GM12891 (cell line): Measurements from ENCODE around the gene PSTPIP1.
A peak's percentile ranks its signal among the peaks of the same experiment; 100 is the strongest.

Source experiments
- DNase-seq: peaks from one replicate; pipeline ENCODE4 v3.0.0; 2011; ENCODE audit warnings: low spot score; ENCODE audit not compliant: insufficient read length
- FAIRE-seq: peaks from 2 replicates; lab custom pipeline; 2011; peaks lifted over from hg19 to GRCh38; lab: Jason Lieb, UNC
- PAX5 ChIP-seq: IDR thresholded peaks from 2 replicates; pipeline ENCODE4 v1.6.1; 2011; ENCODE audit warnings: low read length, moderate library complexity, mild to moderate bottlenecking; ENCODE audit not compliant: insufficient read depth, severe bottlenecking
- POLR2A ChIP-seq: IDR thresholded peaks from 2 replicates; pipeline ENCODE4 v1.6.1; 2011; ENCODE audit warnings: low read depth, low read length, control low read depth
- POLR2AphosphoS5 ChIP-seq: IDR thresholded peaks from 2 replicates; pipeline ENCODE4 v1.6.1; 2011; ENCODE audit warnings: low read depth, low read length, control low read depth
- POU2F2 ChIP-seq: IDR thresholded peaks from 2 replicates; pipeline ENCODE4 v1.6.1; 2011; ENCODE audit warnings: low read depth, mild to moderate bottlenecking, control low read depth, low read length, moderate library complexity
- SPI1 ChIP-seq: IDR thresholded peaks from 2 replicates; pipeline ENCODE4 v1.6.1; 2011; ENCODE audit warnings: low read depth, low read length, control low read depth
- TAF1 ChIP-seq: IDR thresholded peaks from 2 replicates; pipeline ENCODE4 v1.6.1; 2011; ENCODE audit warnings: low read depth, low read length, control low read depth

Gene PSTPIP1

DNA sequence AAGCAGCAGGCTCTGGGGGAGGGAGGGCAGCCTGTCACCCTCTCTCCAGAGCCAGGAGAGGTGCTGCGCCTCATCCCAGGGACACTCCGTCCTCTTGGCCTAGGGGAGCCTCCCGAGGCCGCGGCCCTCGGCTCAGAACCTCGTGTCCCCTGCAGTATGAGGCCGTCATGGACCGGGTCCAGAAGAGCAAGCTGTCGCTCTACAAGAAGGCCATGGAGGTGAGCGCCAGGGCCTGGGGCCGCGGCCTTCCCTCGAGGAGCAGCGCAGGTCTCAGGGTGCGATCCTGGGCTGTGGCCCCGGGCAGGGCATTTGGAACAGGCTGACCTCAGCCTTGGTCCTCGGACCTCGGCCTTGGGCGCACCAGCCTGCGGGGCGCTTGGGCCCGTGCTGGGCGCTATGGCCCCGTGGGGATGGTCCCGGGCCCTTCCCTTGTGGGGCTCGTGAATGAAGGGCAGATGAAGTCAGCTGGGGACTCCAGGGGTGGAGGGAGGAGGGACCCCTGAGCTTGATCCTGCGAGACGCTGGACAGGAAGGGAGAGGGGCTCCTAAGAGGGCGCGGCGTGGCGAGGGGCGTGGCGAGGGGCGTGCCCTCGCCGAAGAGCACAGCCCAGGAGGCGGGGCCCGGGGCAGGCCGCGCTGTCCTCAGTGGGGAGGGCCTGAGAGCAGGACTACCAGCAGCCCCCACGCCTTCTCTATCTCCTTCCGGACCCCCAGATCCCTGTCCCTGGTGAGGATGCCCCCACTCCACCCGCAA is 32.9 kb downstream of the PSTPIP1 start:
- FAIRE-seq (no peak), DNase-seq (no peak)
- TF ChIP-seq TAF1 (no peak), POLR2A (no peak), POLR2AphosphoS5 (no peak), POU2F2 (no peak), SPI1 (no peak)

DNA sequence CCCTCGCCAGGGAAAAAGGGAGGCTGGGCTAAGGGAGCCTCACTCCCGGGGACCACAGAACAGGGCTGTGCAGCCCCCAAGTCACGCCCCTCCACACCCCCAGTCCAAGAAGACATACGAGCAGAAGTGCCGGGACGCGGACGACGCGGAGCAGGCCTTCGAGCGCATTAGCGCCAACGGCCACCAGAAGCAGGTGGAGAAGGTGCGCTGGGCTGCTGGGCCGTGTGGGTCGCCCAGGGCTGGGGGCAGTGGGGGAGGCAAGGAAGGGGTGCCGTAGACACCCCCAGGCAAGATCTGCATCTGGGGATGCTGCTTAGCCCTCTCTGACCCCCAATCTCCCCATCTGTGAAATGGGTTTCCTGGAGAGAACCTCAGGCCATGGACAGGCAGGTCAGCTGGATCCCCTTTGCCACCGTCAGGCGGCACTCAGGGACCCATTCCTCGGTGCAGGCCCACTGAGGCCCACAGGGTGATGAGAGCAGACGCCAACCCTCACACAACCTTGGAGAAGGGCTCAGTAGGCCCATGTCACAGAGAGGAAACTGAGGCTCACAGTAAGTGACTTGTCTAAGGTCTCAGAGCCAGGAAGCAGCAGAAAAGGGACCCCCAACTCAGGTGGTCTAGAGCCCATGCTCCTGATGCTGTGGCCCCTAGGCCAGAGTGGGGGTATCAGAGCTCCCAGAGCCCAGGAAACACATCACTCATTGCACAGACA is 33.7 kb downstream of the PSTPIP1 start:
- TF ChIP-seq TAF1, result no peak
- no peak for TF ChIP-seq POLR2AphosphoS5
- no peak for TF ChIP-seq PAX5
- TF ChIP-seq POLR2A, result no peak
- TF ChIP-seq POU2F2, result no peak
- no peak for TF ChIP-seq SPI1
- FAIRE-seq (no peak), DNase-seq (no peak)

DNA sequence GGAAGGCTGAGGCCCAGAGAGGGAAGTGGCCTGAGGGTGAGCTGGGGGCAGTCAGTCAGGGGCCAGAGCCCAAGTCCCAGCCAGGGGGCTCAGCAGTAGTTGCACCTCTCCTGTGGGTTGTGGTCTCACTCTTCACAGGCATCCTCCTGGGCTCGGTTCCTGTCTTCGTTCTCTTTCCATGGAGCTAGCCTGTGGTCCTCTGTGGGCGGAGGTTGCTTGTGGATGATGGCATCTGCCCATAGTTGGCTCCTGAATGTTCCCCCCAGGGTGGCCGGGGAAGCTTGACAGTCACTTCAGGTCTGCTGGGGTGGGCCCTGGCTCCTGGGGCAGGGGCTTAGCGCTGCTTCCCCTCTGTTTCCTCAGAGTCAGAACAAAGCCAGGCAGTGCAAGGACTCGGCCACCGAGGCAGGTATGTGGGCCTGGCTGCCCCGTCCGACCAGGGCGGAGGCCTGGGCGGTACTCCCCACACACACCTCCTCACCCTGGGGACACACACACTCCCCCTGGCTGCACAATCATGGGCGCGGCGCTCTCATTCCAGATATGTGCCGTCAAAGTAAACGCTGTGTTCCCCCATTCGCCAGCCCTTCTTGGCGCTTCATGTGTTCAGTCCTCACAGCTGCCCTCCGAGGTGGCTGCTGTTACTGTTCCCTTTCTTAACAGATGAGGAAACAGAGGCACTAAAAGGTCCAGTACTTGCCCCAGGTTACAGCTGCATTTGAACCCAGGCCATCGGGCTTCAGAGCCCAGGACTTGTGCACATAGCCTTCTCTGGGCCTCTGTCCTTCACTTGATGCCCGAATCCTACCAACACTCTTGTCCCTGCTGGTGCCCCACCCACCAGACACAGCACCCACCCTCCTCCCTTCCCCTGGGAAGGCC is 34.5 kb downstream of the PSTPIP1 start:
- DNase-seq, result no peak
- no peak for FAIRE-seq
- TF ChIP-seq SPI1, result no peak
- no peak for TF ChIP-seq TAF1
- TF ChIP-seq PAX5, result no peak
- TF ChIP-seq POU2F2, result no peak
- TF ChIP-seq POLR2A, result no peak
- TF ChIP-seq POLR2AphosphoS5, result no peak

DNA sequence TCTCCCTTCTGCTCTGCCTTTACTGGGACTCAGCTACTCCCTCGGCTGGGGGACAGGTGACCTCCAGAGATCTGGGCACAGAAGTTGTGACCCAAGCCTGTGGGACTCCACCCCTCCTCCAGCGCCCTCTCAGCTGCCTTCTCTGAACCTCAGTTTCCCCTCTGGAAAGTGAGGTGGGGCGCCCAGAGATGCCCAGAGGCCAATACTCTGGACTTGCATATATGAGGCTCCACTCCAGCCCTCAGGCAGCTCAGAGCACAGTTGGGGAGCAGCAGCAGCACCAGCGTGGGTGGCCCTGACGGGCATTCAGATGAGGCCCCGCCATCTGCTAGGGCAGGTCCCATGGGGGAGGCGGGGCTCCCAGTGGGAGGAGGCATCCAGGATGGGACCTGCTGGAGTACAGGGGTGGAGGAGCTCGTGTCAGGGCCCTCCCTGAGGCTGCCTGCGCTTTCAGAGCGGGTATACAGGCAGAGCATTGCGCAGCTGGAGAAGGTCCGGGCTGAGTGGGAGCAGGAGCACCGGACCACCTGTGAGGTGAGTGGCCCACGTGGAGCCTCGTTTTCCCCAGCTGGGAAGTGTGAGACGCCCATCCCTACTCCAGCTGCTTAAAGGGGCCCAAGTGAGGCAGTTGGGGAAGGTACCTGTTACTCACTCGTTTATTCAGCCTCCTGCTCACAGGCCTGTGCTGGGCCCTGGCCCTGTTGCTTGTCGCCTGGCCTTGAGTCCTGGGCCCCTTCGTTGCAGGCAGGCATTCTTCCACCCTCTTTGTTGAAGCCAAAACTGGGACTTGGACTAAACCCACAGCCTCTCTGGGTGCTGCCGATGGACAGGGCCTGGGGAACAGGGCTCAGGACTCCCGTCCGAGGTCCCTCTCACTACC is 35.4 kb downstream of the PSTPIP1 start:
- FAIRE-seq (no peak), DNase-seq (peak; percentile 27)
- TF ChIP-seq TAF1 (no peak), POLR2AphosphoS5 (no peak), POU2F2 (no peak), POLR2A (no peak), SPI1 (no peak), PAX5 (no peak)

DNA sequence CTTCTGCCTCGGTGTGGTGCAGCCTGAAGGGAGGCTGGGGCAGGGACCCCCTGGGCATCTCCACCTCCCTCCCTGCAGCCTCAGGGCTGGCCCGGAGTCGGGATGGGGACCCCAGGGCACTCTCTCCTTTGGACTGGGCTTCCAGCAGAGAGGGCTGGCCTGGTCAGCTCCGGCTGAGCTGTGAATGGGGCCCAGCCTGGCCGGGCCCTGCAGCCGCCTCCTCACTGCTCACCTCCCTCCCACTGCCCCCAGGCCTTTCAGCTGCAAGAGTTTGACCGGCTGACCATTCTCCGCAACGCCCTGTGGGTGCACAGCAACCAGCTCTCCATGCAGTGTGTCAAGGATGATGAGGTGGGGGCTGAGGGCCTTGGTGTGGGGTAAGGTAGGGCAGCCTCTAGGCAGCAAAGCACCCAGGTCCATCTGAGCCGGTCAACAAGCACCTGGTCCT is 36.0 kb downstream of the PSTPIP1 start:
- DNase-seq (no peak), FAIRE-seq (no peak)
- TF ChIP-seq PAX5, result no peak

DNA sequence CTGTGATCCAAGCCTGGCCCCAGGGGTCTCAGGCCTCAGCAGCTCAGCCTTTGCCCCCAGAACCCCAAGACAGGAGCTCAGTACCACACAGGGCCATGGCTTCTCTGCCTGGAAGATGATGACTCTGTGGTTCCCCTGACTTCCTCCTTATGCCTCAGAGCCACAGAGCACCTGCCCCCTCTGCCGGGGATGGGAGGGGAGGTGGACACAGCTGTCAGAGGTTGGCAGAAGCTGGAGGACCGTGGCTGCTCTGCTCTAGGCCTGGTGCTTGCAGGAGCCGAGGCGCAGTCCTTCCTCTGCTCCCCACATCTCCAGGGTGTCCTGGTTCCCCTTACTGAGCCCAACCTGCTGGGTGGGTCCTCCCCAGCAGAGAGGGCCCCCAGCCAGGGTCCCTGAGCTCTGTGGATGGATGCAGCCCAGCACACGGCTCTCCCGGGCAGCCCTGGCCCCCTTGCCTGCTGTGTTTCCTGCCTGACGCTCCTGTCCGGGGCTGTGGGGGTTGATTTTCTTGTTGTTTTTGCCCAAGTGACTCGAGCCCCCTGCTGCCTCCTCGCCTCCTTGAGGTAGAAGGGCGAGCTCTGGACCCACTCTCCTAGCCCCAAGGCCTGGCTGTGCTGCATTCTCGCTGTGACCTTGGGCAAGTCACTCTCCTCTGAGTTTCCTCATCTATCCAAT is 36.6 kb downstream of the PSTPIP1 start:
- peak; percentile 61 for DNase-seq
- peak; percentile 5 for FAIRE-seq
- TF ChIP-seq POLR2AphosphoS5, result no peak
- TF ChIP-seq POLR2A, result no peak
- TF ChIP-seq PAX5, result no peak
- no peak for TF ChIP-seq TAF1
- TF ChIP-seq POU2F2, result no peak
- TF ChIP-seq SPI1, result peak; percentile 59

DNA sequence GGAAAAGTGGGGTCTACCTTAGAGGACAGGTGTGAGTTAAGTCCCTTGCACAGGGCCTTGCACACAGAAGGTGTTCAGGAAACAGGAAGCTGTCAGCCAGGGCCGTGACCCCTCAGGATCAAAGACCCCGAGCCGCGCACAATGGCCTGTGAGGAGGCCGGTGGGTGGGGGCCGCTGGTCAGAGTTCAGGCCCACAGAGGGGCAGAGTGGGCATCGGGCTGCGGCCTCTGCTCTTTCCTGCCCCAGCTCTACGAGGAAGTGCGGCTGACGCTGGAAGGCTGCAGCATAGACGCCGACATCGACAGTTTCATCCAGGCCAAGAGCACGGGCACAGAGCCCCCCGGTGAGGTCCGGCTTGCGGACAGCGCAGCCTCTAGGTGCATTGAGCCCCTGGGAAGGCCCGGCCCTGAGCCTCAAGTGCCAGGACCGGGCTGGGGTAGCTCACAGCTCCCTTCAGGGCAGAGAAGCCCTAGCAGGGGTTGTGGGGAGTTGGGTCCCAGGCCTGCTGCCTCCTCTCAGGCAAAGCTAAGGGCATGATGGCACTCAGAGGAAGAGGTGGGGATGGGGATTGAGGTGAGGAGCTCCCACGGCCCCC is 37.2 kb downstream of the PSTPIP1 start:
- TF ChIP-seq POLR2A, result no peak
- TF ChIP-seq POU2F2, result no peak
- TF ChIP-seq PAX5, result no peak
- TF ChIP-seq TAF1, result no peak
- no peak for TF ChIP-seq POLR2AphosphoS5
- no peak for TF ChIP-seq SPI1
- DNase-seq, result no peak

More for the DNA sequence above, 37.2 kb downstream of the PSTPIP1 start:
- no peak for FAIRE-seq
